ENCODE data around the gene PHLDB3.

- TF ChIP-seq CTCF (IDR thresholded peaks at IDR 0.05) (no peak), POLR2A (IDR thresholded peaks at IDR 0.05) (no peak)
These were observed 34.4 kb upstream of the PHLDB3 start for GRCh38 chr19:43538922-43539321.

Measured in esophagus squamous epithelium (tissue), 4 donors.